ENCODE measurements around the gene RNMT. TPM values are rescaled to one million over a fixed set of nuclear protein-coding genes. Genes with fewer than 3 reads are reported as not detected.

Gene RNMT
- total RNA-seq, 3 donors from 2014 or later (not counting 1 experiment from before 2014, with no cell fraction given): 68.9 to 77.4 (median 71.9) TPM

DNA sequence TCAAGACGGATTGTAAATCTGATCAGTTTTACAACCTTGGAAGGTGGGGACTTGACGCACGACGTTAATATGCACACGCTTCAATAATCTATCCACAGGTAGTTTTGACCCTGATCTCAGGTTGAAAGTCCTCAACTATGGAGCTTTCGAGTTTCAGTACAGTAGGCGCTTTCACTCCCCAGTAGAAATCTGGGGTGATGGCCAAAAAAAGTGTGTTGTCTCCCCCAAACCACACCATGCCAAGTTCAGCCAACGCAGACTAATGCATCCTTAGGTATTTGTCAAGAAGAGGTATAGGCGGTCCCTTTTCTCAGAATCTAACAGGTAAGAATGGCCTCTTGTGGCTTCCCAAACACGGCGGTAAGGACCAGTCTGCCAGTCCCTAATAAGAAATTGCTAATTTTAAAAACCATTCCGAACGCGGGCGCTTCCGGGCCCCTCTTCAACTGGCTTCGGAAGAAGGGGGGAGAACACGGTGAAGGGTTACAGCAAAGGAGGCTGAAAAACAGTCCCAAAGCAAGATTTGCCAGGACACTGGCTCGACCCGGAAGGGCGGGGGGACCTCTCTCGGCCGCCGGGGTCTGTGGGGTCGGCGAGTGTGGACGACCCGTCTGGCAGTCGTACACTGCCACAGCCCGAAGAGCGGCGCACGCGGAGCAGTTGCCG is 774 bp upstream of the RNMT start:
- no peak for DNase-seq
- intact Hi-C loops (cut with micrococcal nuclease): loop anchor here (2.0 to 10.0 kb wide), 4 partner anchors 59 to 778 kb away; partner anchors contain the start of genes CEP192 and SEH1L
- peak in 1 of 3 donors; percentile 5 for ATAC-seq
- WGBS (ENCODE audit: insufficient coverage): 8% methylated on average over 35 of the region's 35 CpGs
- Mint-ChIP-seq H3K4me1 (peaks cover 37 to 42% of the 10 kb centered on the region in 2 donors), H3K36me3 (no peaks in the 10 kb centered on the region), H3K27ac (peak overlapping the region; percentile 79 to 97), H3K4me3 (peak overlapping the region; percentile 85), H3K9me3 (no peaks in the 10 kb centered on the region), H3K27me3 (ENCODE audit: low read depth in 2 of 2) (no peaks in the 10 kb centered on the region)
- no peaks in the 10 kb centered on the region for H3K27me3 ChIP-seq (ENCODE audit: control insufficient read depth, insufficient read depth, low read length)
- peaks cover 15% of the 10 kb centered on the region for H3K4me1 ChIP-seq (ENCODE audit: control insufficient read depth, insufficient read depth, low read length)
- peak overlapping the region; percentile 86 for H3K27ac ChIP-seq (ENCODE audit: low read length)
- H3K36me3 ChIP-seq (ENCODE audit: control insufficient read depth, insufficient read depth, low read length): no peaks in the 10 kb centered on the region
- TF ChIP-seq CTCF (IDR thresholded peaks at IDR 0.05): no peak
- H3K9me3 ChIP-seq (ENCODE audit: control insufficient read depth, insufficient read depth, low read length): no peaks in the 10 kb centered on the region
- H3K4me3 ChIP-seq (ENCODE audit: low read length): peak overlapping the region; percentile 76

- DNase-seq (peak; percentile 34 to 61), ATAC-seq (peak; percentile 17 to 39 (median 28))
- H3K27me3 Mint-ChIP-seq (ENCODE audit: low read depth in 2 of 2): no peaks in the 10 kb centered on the region
- H3K4me3 Mint-ChIP-seq: peak overlapping the region; percentile 85
- peak overlapping the region; percentile 86 for H3K27ac ChIP-seq (ENCODE audit: low read length)
- H3K27me3 ChIP-seq (ENCODE audit: control insufficient read depth, insufficient read depth, low read length): no peaks in the 10 kb centered on the region
- no peaks in the 10 kb centered on the region for H3K9me3 ChIP-seq (ENCODE audit: control insufficient read depth, insufficient read depth, low read length)
- intact Hi-C loops (cut with micrococcal nuclease): loop anchor here (2.0 to 10.0 kb wide), 4 partner anchors 58 to 780 kb away; partner anchors contain the start of genes CEP192 and SEH1L
- under 1% methylated on average over 30 of the region's 30 CpGs for WGBS (ENCODE audit: insufficient coverage)
- H3K36me3 Mint-ChIP-seq: no peaks in the 10 kb centered on the region
- peak overlapping the region; percentile 76 for H3K4me3 ChIP-seq (ENCODE audit: low read length)
- peaks cover 15% of the 10 kb centered on the region for H3K4me1 ChIP-seq (ENCODE audit: control insufficient read depth, insufficient read depth, low read length)
- H3K36me3 ChIP-seq (ENCODE audit: control insufficient read depth, insufficient read depth, low read length): no peaks in the 10 kb centered on the region
- H3K27ac Mint-ChIP-seq: peak overlapping the region; percentile 79 to 97
- no peaks in the 10 kb centered on the region for H3K9me3 Mint-ChIP-seq
- H3K4me1 Mint-ChIP-seq: peaks cover 39 to 43% of the 10 kb centered on the region in 2 donors
- no peak for TF ChIP-seq CTCF (IDR thresholded peaks at IDR 0.05)
Measured at GRCh38 chr18:13726972-13727331, 479 bp downstream of the RNMT start.

DNA sequence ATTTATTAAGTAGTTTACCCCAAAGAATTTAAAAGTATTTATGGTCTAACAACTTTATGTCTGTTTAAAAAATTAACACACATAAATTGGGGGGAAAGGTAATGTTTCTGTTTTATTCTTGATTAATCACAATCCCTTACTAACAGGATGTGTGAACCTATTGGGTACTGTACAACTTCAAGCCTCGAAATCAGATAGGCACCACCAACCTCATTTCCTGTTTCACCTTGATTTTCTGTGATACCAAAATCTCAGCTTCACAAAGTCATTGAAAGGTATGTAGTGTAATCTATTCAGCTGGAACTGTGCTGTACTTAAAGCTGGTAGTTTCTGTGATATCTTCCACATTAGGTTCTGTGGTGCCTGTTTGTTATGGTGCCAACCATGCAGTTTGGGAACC is 4.0 kb downstream of the RNMT start:
- Histone ChIP-seq H3K36me3 (ENCODE audit: control insufficient read depth, insufficient read depth, low read length) (peaks cover 21% of the 10 kb centered on the region), H3K9me3 (ENCODE audit: control insufficient read depth, insufficient read depth, low read length) (no peaks in the 10 kb centered on the region), H3K4me1 (ENCODE audit: control insufficient read depth, insufficient read depth, low read length) (peaks cover 10% of the 10 kb centered on the region), H3K27me3 (ENCODE audit: control insufficient read depth, insufficient read depth, low read length) (no peaks in the 10 kb centered on the region), H3K4me3 (ENCODE audit: low read length) (no peak overlapping the region), H3K27ac (ENCODE audit: low read length) (no peak overlapping the region)
- no peak for TF ChIP-seq CTCF (IDR thresholded peaks at IDR 0.05)
- no peak for ATAC-seq
- Mint-ChIP-seq H3K4me3 (no peak overlapping the region), H3K27me3 (ENCODE audit: low read depth in 2 of 2) (no peaks in the 10 kb centered on the region), H3K36me3 (peaks cover 6% of the 10 kb centered on the region), H3K9me3 (no peaks in the 10 kb centered on the region), H3K27ac (no peak overlapping the region), H3K4me1 (peaks cover 26 to 34% of the 10 kb centered on the region in 2 donors)
- peak in 1 of 2 donors; percentile 33 for DNase-seq
- intact Hi-C loops (cut with micrococcal nuclease): no loop called here
- WGBS (ENCODE audit: insufficient coverage): 0% methylated on average over 1 of the region's 1 CpG
